HEK293 (cell line): ENCODE results near the gene KLK10.

ENCODE experiments used
- CTCF ChIA-PET: fragments of 350-600 bp; formaldehyde crosslinking; extraction: SDS; loops from one replicate; lab custom pipeline; 2021; ENCODE audit warnings: antibody characterized with exemption; lab: Yijun Ruan, JAX
- POLR2A ChIA-PET: fragments of 300-600 bp; formaldehyde crosslinking; extraction: SDS; loops from one replicate; lab custom pipeline; 2020; ENCODE audit warnings: antibody characterized with exemption, inconsistent platforms; lab: Yijun Ruan, JAX
- H3K27ac ChIP-seq: fragments of 200-500 bp; sonication (Bioruptor generic); 2 replicates; pipeline ENCODE4 v1.5.1; 2014; ENCODE audit warnings: low read depth, low read length, control low read depth, inconsistent platforms; ENCODE audit errors: extremely low read depth
- H3K36me3 ChIP-seq, 2 experiments: fragments of 200-500 bp in 1 of 2; sonication (Bioruptor generic) in 1 of 2; 1 replicate in 1 of 2; 2 replicates in 1 of 2; pipeline ENCODE4 v1.5.1; 2014 to 2017; ENCODE audit warnings: inconsistent platforms in 2 of 2, low read length in 2 of 2; ENCODE audit not compliant: control insufficient read depth in 2 of 2, insufficient read depth in 1 of 2
- H3K4me1 ChIP-seq: fragments of 200-500 bp; sonication (Bioruptor generic); 2 replicates; pipeline ENCODE4 v1.5.1; 2014; ENCODE audit warnings: mild to moderate bottlenecking, low read length, inconsistent platforms; ENCODE audit not compliant: control insufficient read depth, insufficient read depth
- H3K4me3 ChIP-seq: 2 replicates; pipeline ENCODE4 v1.5.1; 2011; ENCODE audit warnings: low read depth, mild to moderate bottlenecking, control low read depth, low read length, moderate library complexity
- H3K9me3 ChIP-seq: fragments of 200-500 bp; sonication (Bioruptor generic); 2 replicates; pipeline ENCODE4 v1.5.1; 2014; ENCODE audit warnings: low read depth, low read length, inconsistent platforms; ENCODE audit not compliant: control insufficient read depth, insufficient read depth
- GLI2 ChIP-seq: fragments of 450-650 bp; formaldehyde crosslinking; IDR thresholded peaks from 2 replicates; pipeline ENCODE4; 2017; ENCODE audit warnings: missing biosample characterization, missing genetic modification characterization, low read depth, borderline replicate concordance
- KLF10 ChIP-seq: fragments of 450-650 bp; IDR thresholded peaks from 2 replicates; pipeline ENCODE4 v1.5.1; 2018; ENCODE audit warnings: missing biosample characterization, mild to moderate bottlenecking, missing genetic modification characterization
- KLF8 ChIP-seq: fragments of 450-650 bp; formaldehyde crosslinking; IDR thresholded peaks from 2 replicates; pipeline ENCODE4 v1.5.1; 2016; ENCODE audit warnings: missing biosample characterization, missing genetic modification characterization
- PRDM1 ChIP-seq: fragments of 450-650 bp; formaldehyde crosslinking; IDR thresholded peaks from 2 replicates; pipeline ENCODE4; 2016; ENCODE audit warnings: missing biosample characterization, missing genetic modification characterization
- REPIN1 ChIP-seq: fragments of 450-650 bp; formaldehyde crosslinking; IDR thresholded peaks from 2 replicates; pipeline ENCODE4 v1.5.1; 2017; ENCODE audit warnings: missing biosample characterization, missing genetic modification characterization, low read depth
- SP2 ChIP-seq: fragments of 450-650 bp; formaldehyde crosslinking; IDR thresholded peaks from 2 replicates; pipeline ENCODE4 v1.5.1; 2016; ENCODE audit warnings: missing biosample characterization, missing genetic modification characterization
- ZBTB7A ChIP-seq: fragments of 450-650 bp; formaldehyde crosslinking; IDR thresholded peaks from 2 replicates; pipeline ENCODE4 v1.5.1; 2016; ENCODE audit warnings: low read depth, missing biosample characterization, missing genetic modification characterization
- ZFHX2 ChIP-seq: fragments of 450-650 bp; formaldehyde crosslinking; conservative IDR thresholded peaks from 2 replicates; pipeline ENCODE4 v1.5.1; 2016; ENCODE audit warnings: missing biosample characterization, missing genetic modification characterization
- ZNF114 ChIP-seq: fragments of 450-650 bp; formaldehyde crosslinking; IDR thresholded peaks from 2 replicates; pipeline ENCODE4 v1.5.0; 2017; ENCODE audit warnings: missing biosample characterization, missing genetic modification characterization
- ZNF155 ChIP-seq: fragments of 450-650 bp; formaldehyde crosslinking; IDR thresholded peaks from 2 replicates; pipeline ENCODE4 v1.5.1; 2016; ENCODE audit warnings: missing biosample characterization, missing genetic modification characterization
- ZNF266 ChIP-seq: fragments of 450-650 bp; formaldehyde crosslinking; IDR thresholded peaks from 2 replicates; pipeline ENCODE4 v1.5.1; 2016; ENCODE audit warnings: missing biosample characterization, missing genetic modification characterization, low read depth
- ZNF391 ChIP-seq: fragments of 450-650 bp; formaldehyde crosslinking; IDR thresholded peaks from 2 replicates; pipeline ENCODE4 v1.5.1; 2016; ENCODE audit warnings: low read depth, missing biosample characterization, missing genetic modification characterization, borderline replicate concordance
- ZNF560 ChIP-seq: fragments of 450-650 bp; formaldehyde crosslinking; IDR thresholded peaks from 2 replicates; pipeline ENCODE4 v1.5.1; 2017; ENCODE audit warnings: missing biosample characterization, missing genetic modification characterization, borderline replicate concordance
- ZNF561 ChIP-seq: fragments of 450-650 bp; IDR thresholded peaks from 2 replicates; pipeline ENCODE4 v1.5.1; 2018; ENCODE audit warnings: missing biosample characterization, missing genetic modification characterization, borderline replicate concordance
- ZNF585B ChIP-seq: fragments of 450-650 bp; formaldehyde crosslinking; IDR thresholded peaks from 2 replicates; pipeline ENCODE4 v1.5.1; 2016; ENCODE audit warnings: missing biosample characterization, missing genetic modification characterization
- ZNF654 ChIP-seq: fragments of 450-650 bp; formaldehyde crosslinking; IDR thresholded peaks from 2 replicates; pipeline ENCODE4 v1.5.1; 2016; ENCODE audit warnings: low read depth, missing biosample characterization, missing genetic modification characterization
- ZNF660 ChIP-seq: fragments of 450-650 bp; IDR thresholded peaks from 2 replicates; pipeline ENCODE4 v1.5.1; 2018; ENCODE audit warnings: missing biosample characterization, mild to moderate bottlenecking, missing genetic modification characterization
- ZNF664 ChIP-seq: fragments of 450-650 bp; formaldehyde crosslinking; IDR thresholded peaks from 2 replicates; pipeline ENCODE4 v1.5.1; 2016; ENCODE audit warnings: missing biosample characterization, missing genetic modification characterization
- ZNF768 ChIP-seq: fragments of 450-650 bp; formaldehyde crosslinking; IDR thresholded peaks from 2 replicates; pipeline ENCODE4 v1.5.1; 2018; ENCODE audit warnings: missing biosample characterization, mild to moderate bottlenecking, missing genetic modification characterization
- ZNF792 ChIP-seq: fragments of 450-650 bp; formaldehyde crosslinking; IDR thresholded peaks from 2 replicates; pipeline ENCODE4 v1.5.1; 2016; ENCODE audit warnings: missing biosample characterization, missing genetic modification characterization
- ZNF843 ChIP-seq: fragments of 450-650 bp; formaldehyde crosslinking; IDR thresholded peaks from 2 replicates; pipeline ENCODE4 v1.5.1; 2016; ENCODE audit warnings: missing biosample characterization, missing genetic modification characterization
- ZSCAN16 ChIP-seq: fragments of 450-650 bp; formaldehyde crosslinking; IDR thresholded peaks from 2 replicates; pipeline ENCODE4 v1.5.1; 2016; ENCODE audit warnings: missing biosample characterization, missing genetic modification characterization
- TF ChIP-seq, protein P1 (sequence below): fragments of 450-650 bp; formaldehyde crosslinking; IDR thresholded peaks from 2 replicates; pipeline ENCODE4 v1.5.1; 2017; ENCODE audit warnings: missing biosample characterization, missing genetic modification characterization
- TF ChIP-seq, protein P2 (sequence below): fragments of 450-650 bp; IDR thresholded peaks from 2 replicates; pipeline ENCODE4 v1.5.1; 2018; ENCODE audit warnings: missing biosample characterization, missing genetic modification characterization
- TF ChIP-seq, protein P3 (sequence below): fragments of 450-650 bp; formaldehyde crosslinking; IDR thresholded peaks from 2 replicates; pipeline ENCODE4 v1.5.1; 2016; ENCODE audit warnings: missing biosample characterization, missing genetic modification characterization
- TF ChIP-seq, protein P4 (sequence below): fragments of 450-650 bp; formaldehyde crosslinking; IDR thresholded peaks from 2 replicates; pipeline ENCODE4 v1.5.1; 2016; ENCODE audit warnings: missing biosample characterization, missing genetic modification characterization, low read depth
- TF ChIP-seq, protein P5 (sequence below): fragments of 450-650 bp; formaldehyde crosslinking; IDR thresholded peaks from 2 replicates; pipeline ENCODE4 v1.5.1; 2016; ENCODE audit warnings: missing biosample characterization, missing genetic modification characterization

KLK10 gene

DNA sequence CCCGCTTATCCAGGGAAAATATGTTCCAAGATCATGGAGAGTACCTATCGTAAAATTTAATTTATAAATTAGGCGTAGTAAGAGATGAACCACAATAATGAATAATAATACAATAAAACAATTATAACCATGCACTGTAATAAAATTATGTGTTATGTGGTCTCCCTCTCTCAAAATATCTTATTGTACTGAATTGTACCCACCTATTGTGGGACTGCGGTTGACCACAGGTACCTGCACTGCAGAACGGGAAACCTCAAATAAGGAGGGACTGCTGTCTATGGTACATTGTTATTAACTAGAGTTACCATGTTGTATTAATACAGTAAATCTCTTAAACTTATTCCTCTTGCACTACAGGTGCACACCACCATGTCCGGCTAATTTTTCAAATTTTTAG is 20.6 kb upstream of the KLK10 start:
- H3K27ac ChIP-seq: no peak overlapping the region
- TF ChIP-seq ZNF585B (tag by site-specific recombination): no peak
- no peak for TF ChIP-seq PRDM1 (tag by site-specific recombination)
- no peak for TF ChIP-seq KLF10 (tag by site-specific recombination)
- no peak for TF ChIP-seq ZNF560
- TF ChIP-seq ZNF792 (tag by site-specific recombination): no peak
- TF ChIP-seq, protein P1, sequence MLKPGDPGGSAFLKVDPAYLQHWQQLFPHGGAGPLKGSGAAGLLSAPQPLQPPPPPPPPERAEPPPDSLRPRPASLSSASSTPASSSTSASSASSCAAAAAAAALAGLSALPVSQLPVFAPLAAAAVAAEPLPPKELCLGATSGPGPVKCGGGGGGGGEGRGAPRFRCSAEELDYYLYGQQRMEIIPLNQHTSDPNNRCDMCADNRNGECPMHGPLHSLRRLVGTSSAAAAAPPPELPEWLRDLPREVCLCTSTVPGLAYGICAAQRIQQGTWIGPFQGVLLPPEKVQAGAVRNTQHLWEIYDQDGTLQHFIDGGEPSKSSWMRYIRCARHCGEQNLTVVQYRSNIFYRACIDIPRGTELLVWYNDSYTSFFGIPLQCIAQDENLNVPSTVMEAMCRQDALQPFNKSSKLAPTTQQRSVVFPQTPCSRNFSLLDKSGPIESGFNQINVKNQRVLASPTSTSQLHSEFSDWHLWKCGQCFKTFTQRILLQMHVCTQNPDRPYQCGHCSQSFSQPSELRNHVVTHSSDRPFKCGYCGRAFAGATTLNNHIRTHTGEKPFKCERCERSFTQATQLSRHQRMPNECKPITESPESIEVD (tag by site-specific recombination): no peak
- TF ChIP-seq KLF8 (tag by site-specific recombination): no peak
- TF ChIP-seq ZBTB7A (tag by site-specific recombination): no peak
- no peak for TF ChIP-seq ZNF768 (tag by site-specific recombination)
- no peak for TF ChIP-seq REPIN1 (tag by site-specific recombination)
- TF ChIP-seq GLI2 (tag by site-specific recombination): no peak
- TF ChIP-seq, protein P2, sequence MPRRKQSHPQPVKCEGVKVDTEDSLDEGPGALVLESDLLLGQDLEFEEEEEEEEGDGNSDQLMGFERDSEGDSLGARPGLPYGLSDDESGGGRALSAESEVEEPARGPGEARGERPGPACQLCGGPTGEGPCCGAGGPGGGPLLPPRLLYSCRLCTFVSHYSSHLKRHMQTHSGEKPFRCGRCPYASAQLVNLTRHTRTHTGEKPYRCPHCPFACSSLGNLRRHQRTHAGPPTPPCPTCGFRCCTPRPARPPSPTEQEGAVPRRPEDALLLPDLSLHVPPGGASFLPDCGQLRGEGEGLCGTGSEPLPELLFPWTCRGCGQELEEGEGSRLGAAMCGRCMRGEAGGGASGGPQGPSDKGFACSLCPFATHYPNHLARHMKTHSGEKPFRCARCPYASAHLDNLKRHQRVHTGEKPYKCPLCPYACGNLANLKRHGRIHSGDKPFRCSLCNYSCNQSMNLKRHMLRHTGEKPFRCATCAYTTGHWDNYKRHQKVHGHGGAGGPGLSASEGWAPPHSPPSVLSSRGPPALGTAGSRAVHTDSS (tag by site-specific recombination): no peak
- no peak for TF ChIP-seq ZNF843 (tag by site-specific recombination)
- TF ChIP-seq ZNF664: no peak
- TF ChIP-seq ZNF561: no peak
- no peak for TF ChIP-seq ZNF391
- no peak for TF ChIP-seq ZNF654
- TF ChIP-seq, all 188 proteins: peak for 0
- Histone ChIP-seq H3K36me3 (no peaks in the 10 kb centered on the region), H3K4me3 (no peak overlapping the region), H3K4me1 (no peaks in the 10 kb centered on the region), H3K9me3 (no peaks in the 10 kb centered on the region)
- ChIA-PET CTCF (interaction anchor here (1.1 kb wide), 1 partner anchor 19 kb away, joined by 6 read pairs; no protein-coding TSS in a partner anchor), POLR2A (no interaction called here)

DNA sequence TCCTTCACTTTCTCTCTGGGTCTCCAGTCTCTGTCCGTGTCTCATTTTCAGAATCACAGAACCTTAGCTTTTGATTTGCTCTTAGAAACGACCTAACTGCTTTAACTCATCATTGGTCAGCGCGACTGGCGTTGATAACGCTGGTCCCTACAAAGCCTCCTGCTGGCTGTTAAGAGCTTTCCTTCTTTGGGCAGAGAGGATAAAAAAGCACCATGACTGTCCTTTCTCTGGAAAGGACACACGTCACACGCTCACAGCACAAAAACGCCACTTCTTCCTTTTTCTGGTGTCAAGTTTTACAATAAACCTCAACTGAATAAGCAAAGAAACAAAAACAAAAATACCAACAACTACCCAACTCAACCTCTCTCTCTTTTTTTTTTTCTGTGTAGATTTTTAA is 17.0 kb upstream of the KLK10 start:
- Histone ChIP-seq H3K4me1 (no peaks in the 10 kb centered on the region), H3K36me3 (no peaks in the 10 kb centered on the region), H3K4me3 (no peak overlapping the region), H3K9me3 (no peaks in the 10 kb centered on the region), H3K27ac (no peak overlapping the region)
- ChIA-PET POLR2A (interaction anchor here (0.7 kb wide), 1 partner anchor 105 kb away, joined by 4 read pairs; no protein-coding TSS in a partner anchor), CTCF (interaction anchor here (0.6 to 1.1 kb wide), 2 partner anchors 15 to 230 kb away, joined by 3 read pairs; no protein-coding TSS in a partner anchor)
- TF ChIP-seq ZNF114 (tag by site-specific recombination) (no peak), ZNF155 (no peak), ZSCAN16 (tag by site-specific recombination) (no peak), ZNF266 (no peak), ZFHX2 (tag by site-specific recombination) (no peak), ZNF660 (tag by site-specific recombination) (no peak), SP2 (tag by site-specific recombination) (no peak), ZBTB7A (tag by site-specific recombination) (no peak)
- TF ChIP-seq, protein P3, sequence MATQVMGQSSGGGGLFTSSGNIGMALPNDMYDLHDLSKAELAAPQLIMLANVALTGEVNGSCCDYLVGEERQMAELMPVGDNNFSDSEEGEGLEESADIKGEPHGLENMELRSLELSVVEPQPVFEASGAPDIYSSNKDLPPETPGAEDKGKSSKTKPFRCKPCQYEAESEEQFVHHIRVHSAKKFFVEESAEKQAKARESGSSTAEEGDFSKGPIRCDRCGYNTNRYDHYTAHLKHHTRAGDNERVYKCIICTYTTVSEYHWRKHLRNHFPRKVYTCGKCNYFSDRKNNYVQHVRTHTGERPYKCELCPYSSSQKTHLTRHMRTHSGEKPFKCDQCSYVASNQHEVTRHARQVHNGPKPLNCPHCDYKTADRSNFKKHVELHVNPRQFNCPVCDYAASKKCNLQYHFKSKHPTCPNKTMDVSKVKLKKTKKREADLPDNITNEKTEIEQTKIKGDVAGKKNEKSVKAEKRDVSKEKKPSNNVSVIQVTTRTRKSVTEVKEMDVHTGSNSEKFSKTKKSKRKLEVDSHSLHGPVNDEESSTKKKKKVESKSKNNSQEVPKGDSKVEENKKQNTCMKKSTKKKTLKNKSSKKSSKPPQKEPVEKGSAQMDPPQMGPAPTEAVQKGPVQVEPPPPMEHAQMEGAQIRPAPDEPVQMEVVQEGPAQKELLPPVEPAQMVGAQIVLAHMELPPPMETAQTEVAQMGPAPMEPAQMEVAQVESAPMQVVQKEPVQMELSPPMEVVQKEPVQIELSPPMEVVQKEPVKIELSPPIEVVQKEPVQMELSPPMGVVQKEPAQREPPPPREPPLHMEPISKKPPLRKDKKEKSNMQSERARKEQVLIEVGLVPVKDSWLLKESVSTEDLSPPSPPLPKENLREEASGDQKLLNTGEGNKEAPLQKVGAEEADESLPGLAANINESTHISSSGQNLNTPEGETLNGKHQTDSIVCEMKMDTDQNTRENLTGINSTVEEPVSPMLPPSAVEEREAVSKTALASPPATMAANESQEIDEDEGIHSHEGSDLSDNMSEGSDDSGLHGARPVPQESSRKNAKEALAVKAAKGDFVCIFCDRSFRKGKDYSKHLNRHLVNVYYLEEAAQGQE: no peak
- TF ChIP-seq, protein P4, sequence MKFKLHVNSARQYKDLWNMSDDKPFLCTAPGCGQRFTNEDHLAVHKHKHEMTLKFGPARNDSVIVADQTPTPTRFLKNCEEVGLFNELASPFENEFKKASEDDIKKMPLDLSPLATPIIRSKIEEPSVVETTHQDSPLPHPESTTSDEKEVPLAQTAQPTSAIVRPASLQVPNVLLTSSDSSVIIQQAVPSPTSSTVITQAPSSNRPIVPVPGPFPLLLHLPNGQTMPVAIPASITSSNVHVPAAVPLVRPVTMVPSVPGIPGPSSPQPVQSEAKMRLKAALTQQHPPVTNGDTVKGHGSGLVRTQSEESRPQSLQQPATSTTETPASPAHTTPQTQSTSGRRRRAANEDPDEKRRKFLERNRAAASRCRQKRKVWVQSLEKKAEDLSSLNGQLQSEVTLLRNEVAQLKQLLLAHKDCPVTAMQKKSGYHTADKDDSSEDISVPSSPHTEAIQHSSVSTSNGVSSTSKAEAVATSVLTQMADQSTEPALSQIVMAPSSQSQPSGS (tag by site-specific recombination): no peak
- TF ChIP-seq, protein P5, sequence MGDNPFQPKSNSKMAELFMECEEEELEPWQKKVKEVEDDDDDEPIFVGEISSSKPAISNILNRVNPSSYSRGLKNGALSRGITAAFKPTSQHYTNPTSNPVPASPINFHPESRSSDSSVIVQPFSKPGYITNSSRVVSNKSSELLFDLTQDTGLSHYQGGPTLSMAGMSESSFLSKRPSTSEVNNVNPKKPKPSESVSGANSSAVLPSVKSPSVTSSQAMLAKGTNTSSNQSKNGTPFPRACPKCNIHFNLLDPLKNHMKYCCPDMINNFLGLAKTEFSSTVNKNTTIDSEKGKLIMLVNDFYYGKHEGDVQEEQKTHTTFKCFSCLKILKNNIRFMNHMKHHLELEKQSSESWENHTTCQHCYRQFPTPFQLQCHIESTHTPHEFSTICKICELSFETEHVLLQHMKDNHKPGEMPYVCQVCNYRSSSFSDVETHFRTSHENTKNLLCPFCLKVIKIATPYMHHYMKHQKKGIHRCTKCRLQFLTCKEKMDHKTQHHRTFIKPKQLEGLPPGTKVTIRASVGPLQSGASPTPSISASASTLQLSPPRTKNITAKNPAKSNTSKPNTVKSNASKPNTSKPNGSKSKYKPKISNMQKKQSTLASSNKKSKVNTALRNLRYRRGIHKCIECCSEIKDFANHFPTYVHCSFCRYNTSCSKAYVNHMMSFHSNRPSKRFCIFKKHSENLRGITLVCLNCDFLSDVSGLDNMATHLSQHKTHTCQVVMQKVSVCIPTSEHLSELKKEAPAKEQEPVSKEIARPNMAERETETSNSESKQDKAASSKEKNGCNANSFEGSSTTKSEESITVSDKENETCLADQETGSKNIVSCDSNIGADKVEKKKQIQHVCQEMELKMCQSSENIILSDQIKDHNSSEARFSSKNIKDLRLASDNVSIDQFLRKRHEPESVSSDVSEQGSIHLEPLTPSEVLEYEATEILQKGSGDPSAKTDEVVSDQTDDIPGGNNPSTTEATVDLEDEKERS (tag by site-specific recombination): no peak
